ENCODE measurements around the gene COLQ.

Gene COLQ

GRCh38 chr3:15520804-15521572 is 518 bp downstream of the COLQ start:
- in situ Hi-C loops (cut with HindIII; ENCODE audit: low sequenced_read_pairs) = no loop called here

- in situ Hi-C loops (cut with HindIII; ENCODE audit: low sequenced_read_pairs) = no loop called here
These were observed 1.3 kb downstream of the COLQ start for GRCh38 chr3:15520185-15520584.

GRCh38 chr3:15519096-15519495 is 2.4 kb downstream of the COLQ start:
- in situ Hi-C loops (cut with HindIII; ENCODE audit: low sequenced_read_pairs) = no loop called here

GRCh38 chr3:15514663-15515340 is 6.7 kb downstream of the COLQ start:
- in situ Hi-C loops (cut with HindIII; ENCODE audit: low sequenced_read_pairs) = no loop called here

GRCh38 chr3:15513810-15514662 is 7.5 kb downstream of the COLQ start:
- in situ Hi-C loops (cut with HindIII; ENCODE audit: low sequenced_read_pairs) = no loop called here

GRCh38 chr3:15513116-15513515 is 8.4 kb downstream of the COLQ start:
- in situ Hi-C loops (cut with HindIII; ENCODE audit: low sequenced_read_pairs) = no loop called here

- in situ Hi-C loops (cut with HindIII; ENCODE audit: low sequenced_read_pairs) = no loop called here
These were observed 9.3 kb downstream of the COLQ start for GRCh38 chr3:15512166-15512565.

- in situ Hi-C loops (cut with HindIII; ENCODE audit: low sequenced_read_pairs) = no loop called here
These were observed 10.3 kb downstream of the COLQ start for GRCh38 chr3:15511156-15511555.

- in situ Hi-C loops (cut with HindIII; ENCODE audit: low sequenced_read_pairs) = no loop called here
These were observed 11.0 kb downstream of the COLQ start for GRCh38 chr3:15510493-15510892.

- in situ Hi-C loops (cut with HindIII; ENCODE audit: low sequenced_read_pairs) = no loop called here
These were observed 14.9 kb downstream of the COLQ start for GRCh38 chr3:15506571-15506970.

- in situ Hi-C loops (cut with HindIII; ENCODE audit: low sequenced_read_pairs) = no loop called here
These were observed 15.9 kb downstream of the COLQ start for GRCh38 chr3:15505479-15506165.

GRCh38 chr3:15502616-15503015 is 18.9 kb downstream of the COLQ start:
- in situ Hi-C loops (cut with HindIII; ENCODE audit: low sequenced_read_pairs) = no loop called here

- in situ Hi-C loops (cut with HindIII; ENCODE audit: low sequenced_read_pairs) = no loop called here
These were observed 20.4 kb downstream of the COLQ start for GRCh38 chr3:15501126-15501525.

- in situ Hi-C loops (cut with HindIII; ENCODE audit: low sequenced_read_pairs) = no loop called here
These were observed 21.3 kb downstream of the COLQ start for GRCh38 chr3:15500107-15500724.

GRCh38 chr3:15499536-15499935 is 22.0 kb downstream of the COLQ start:
- in situ Hi-C loops (cut with HindIII; ENCODE audit: low sequenced_read_pairs) = no loop called here

GRCh38 chr3:15498431-15499214 is 22.9 kb downstream of the COLQ start:
- in situ Hi-C loops (cut with HindIII; ENCODE audit: low sequenced_read_pairs) = no loop called here

- in situ Hi-C loops (cut with HindIII; ENCODE audit: low sequenced_read_pairs) = no loop called here
These were observed 23.5 kb downstream of the COLQ start for GRCh38 chr3:15497964-15498363.

- in situ Hi-C loops (cut with HindIII; ENCODE audit: low sequenced_read_pairs) = no loop called here
These were observed 25.2 kb downstream of the COLQ start for GRCh38 chr3:15496341-15496664.

GRCh38 chr3:15495461-15496340 is 25.8 kb downstream of the COLQ start:
- in situ Hi-C loops (cut with HindIII; ENCODE audit: low sequenced_read_pairs) = no loop called here

All from DLD1 (cell line).